ENCODE results near the gene ZBTB45.

DNA sequence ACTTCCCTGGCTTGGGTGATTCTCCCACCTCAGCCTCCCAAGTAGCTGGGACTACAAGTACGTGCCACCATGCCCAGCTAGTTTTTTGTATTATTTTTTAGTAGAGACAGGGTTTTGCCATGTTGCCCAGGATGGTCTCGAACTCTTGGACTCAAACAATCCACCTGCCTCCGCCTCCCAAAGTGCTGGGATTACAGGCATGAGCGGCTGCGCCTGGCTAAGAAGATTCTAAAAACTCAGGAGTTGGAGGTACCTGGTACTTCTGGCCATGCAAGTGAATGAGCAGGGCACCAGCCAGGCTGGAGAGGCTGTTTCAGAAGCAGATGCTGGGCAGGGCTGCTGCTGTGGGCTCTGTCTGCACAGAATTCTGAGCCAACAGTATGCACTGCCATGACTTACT lies 47.4 kb upstream of the ZBTB45 start:
- TF ChIP-seq POLR2A (IDR thresholded peaks at IDR 0.05; ENCODE audit: extremely low read depth, insufficient read length) = no peak
- no peak for TF ChIP-seq MYC (IDR thresholded peaks at IDR 0.05; ENCODE audit: low read depth, low read length)

Measured in NB4 (cell line).